GM12864 (cell line): ENCODE measurements around the gene INTS4.
"Not testable (repeated sequence)": the region's sequence is repeated elsewhere in the genome, so short reads cannot be mapped to it uniquely, and the experiment has no call there.

ENCODE experiments used
- DNase-seq: peaks from one replicate; pipeline ENCODE4 v3.0.0-alpha.2; 2011; ENCODE audit warnings: low read depth
- H3K4me3 ChIP-seq: 2 replicates; pipeline ENCODE4 v1.5.1; 2011; ENCODE audit warnings: mild to moderate bottlenecking, low read depth, low read length, control low read depth
- CTCF ChIP-seq: IDR thresholded peaks from 2 replicates; pipeline ENCODE4 v1.5.1; 2011; ENCODE audit warnings: low read depth, mild to moderate bottlenecking, moderate library complexity, low read length, control low read depth, inconsistent platforms; ENCODE audit errors: missing control alignments

Gene INTS4

GRCh38 chr11:78031629-78032028 is 37.2 kb upstream of the INTS4 start:
- TF ChIP-seq CTCF = no peak
- H3K4me3 ChIP-seq = no peak overlapping the region
- DNase-seq = no peak

- no peak for DNase-seq
- no peak for TF ChIP-seq CTCF
- no peak overlapping the region for H3K4me3 ChIP-seq
Observed at GRCh38 chr11:78030429-78031325, 36.2 kb upstream of the INTS4 start.

- DNase-seq, H3K4me3 ChIP-seq: not testable (repeated sequence)
Observed at GRCh38 chr11:78028423-78028822, 34.0 kb upstream of the INTS4 start.

GRCh38 chr11:78027759-78028158 is 33.3 kb upstream of the INTS4 start:
- no peak for TF ChIP-seq CTCF
- no peak for DNase-seq
- H3K4me3 ChIP-seq = no peak overlapping the region

GRCh38 chr11:78025378-78025777 is 30.9 kb upstream of the INTS4 start:
- TF ChIP-seq CTCF = no peak
- DNase-seq = no peak
- no peak overlapping the region for H3K4me3 ChIP-seq

GRCh38 chr11:78023426-78023825 is 29.0 kb upstream of the INTS4 start:
- no peak for DNase-seq
- H3K4me3 ChIP-seq = no peak overlapping the region
- no peak for TF ChIP-seq CTCF

- no peak for TF ChIP-seq CTCF
- no peak for DNase-seq
- H3K4me3 ChIP-seq = no peak within 1 kb of the TSS
Observed at GRCh38 chr11:78022397-78023396, 28.2 kb upstream of the INTS4 start, which contains the start of gene KCTD14. TSS of gene KCTD14 (minus strand) at chr11:78023276. CDS start at chr11:78023249, 27 bp downstream.
